Ishikawa (cell line): Measurements from ENCODE around the gene SHQ1.

Experiments used
- CEBPB ChIP-seq: IDR thresholded peaks from 2 replicates; pipeline ENCODE4 v1.6.1; 2012
- CREB1 ChIP-seq: IDR thresholded peaks from 2 replicates; pipeline ENCODE4 v1.6.1; 2012; ENCODE audit warnings: low read depth
- EGR1 ChIP-seq: IDR thresholded peaks from 2 replicates; pipeline ENCODE4 v1.6.1; 2012
- EP300 ChIP-seq: IDR thresholded peaks from 2 replicates; pipeline ENCODE4 v1.6.1; 2012; ENCODE audit warnings: borderline replicate concordance
- FOXM1 ChIP-seq: IDR thresholded peaks from 2 replicates; pipeline ENCODE4 v1.6.1; 2012; ENCODE audit warnings: low read depth, borderline replicate concordance
- NFIC ChIP-seq: IDR thresholded peaks from 2 replicates; pipeline ENCODE4 v1.6.1; 2012
- RAD21 ChIP-seq: IDR thresholded peaks from 2 replicates; pipeline ENCODE4 v1.6.1; 2012; ENCODE audit warnings: low read depth
- TAF1 ChIP-seq: IDR thresholded peaks from 2 replicates; pipeline ENCODE4 v1.6.1; 2012; ENCODE audit warnings: low read depth, mild to moderate bottlenecking
- TCF12 ChIP-seq: IDR thresholded peaks from 2 replicates; pipeline ENCODE4 v1.6.1; 2012; ENCODE audit warnings: low read depth
- TEAD4 ChIP-seq: IDR thresholded peaks from 2 replicates; pipeline ENCODE4 v1.6.1; 2012
- YY1 ChIP-seq: IDR thresholded peaks from 2 replicates; pipeline ENCODE4 v1.6.1; 2012; ENCODE audit warnings: low read depth
- ZBTB7A ChIP-seq: IDR thresholded peaks from 2 replicates; pipeline ENCODE4 v1.6.1; 2012; ENCODE audit warnings: low read depth
- TF ChIP-seq, protein P1 (sequence below): IDR thresholded peaks from 2 replicates; pipeline ENCODE4 v1.6.1; 2012
- TF ChIP-seq, protein P2 (sequence below): IDR thresholded peaks from 2 replicates; pipeline ENCODE4 v1.6.1; 2012; ENCODE audit warnings: low read depth, mild to moderate bottlenecking

DNA sequence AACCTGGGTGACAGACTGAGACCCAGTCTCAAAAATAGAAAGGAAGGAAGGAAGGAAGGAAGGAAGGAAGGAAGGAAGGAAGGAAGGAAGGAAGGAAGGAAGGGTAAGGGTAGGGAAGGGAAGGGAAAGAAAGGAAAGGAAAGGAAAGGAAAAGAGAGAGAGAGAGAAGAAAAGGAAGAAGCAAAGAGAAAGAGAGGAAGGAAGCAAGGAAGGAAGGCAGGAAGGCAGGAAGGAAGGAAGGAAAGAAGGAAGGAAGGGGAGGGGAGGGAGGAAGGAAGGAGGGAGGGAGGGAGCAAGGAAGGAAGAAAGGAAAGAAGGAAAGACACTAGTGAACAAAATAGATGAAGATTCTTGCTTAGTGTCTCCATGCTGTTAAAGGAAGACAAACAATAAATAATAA lies 129.1 kb downstream of the SHQ1 start:
- TF ChIP-seq EP300 (no peak), TEAD4 (no peak), ZBTB7A (no peak), TAF1 (no peak), TCF12 (no peak), CREB1 (no peak), CEBPB (no peak), FOXM1 (no peak), EGR1 (no peak), RAD21 (no peak), YY1 (no peak), NFIC (no peak)
- TF ChIP-seq, protein P1, sequence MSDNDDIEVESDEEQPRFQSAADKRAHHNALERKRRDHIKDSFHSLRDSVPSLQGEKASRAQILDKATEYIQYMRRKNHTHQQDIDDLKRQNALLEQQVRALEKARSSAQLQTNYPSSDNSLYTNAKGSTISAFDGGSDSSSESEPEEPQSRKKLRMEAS, result no peak
- TF ChIP-seq, protein P2, sequence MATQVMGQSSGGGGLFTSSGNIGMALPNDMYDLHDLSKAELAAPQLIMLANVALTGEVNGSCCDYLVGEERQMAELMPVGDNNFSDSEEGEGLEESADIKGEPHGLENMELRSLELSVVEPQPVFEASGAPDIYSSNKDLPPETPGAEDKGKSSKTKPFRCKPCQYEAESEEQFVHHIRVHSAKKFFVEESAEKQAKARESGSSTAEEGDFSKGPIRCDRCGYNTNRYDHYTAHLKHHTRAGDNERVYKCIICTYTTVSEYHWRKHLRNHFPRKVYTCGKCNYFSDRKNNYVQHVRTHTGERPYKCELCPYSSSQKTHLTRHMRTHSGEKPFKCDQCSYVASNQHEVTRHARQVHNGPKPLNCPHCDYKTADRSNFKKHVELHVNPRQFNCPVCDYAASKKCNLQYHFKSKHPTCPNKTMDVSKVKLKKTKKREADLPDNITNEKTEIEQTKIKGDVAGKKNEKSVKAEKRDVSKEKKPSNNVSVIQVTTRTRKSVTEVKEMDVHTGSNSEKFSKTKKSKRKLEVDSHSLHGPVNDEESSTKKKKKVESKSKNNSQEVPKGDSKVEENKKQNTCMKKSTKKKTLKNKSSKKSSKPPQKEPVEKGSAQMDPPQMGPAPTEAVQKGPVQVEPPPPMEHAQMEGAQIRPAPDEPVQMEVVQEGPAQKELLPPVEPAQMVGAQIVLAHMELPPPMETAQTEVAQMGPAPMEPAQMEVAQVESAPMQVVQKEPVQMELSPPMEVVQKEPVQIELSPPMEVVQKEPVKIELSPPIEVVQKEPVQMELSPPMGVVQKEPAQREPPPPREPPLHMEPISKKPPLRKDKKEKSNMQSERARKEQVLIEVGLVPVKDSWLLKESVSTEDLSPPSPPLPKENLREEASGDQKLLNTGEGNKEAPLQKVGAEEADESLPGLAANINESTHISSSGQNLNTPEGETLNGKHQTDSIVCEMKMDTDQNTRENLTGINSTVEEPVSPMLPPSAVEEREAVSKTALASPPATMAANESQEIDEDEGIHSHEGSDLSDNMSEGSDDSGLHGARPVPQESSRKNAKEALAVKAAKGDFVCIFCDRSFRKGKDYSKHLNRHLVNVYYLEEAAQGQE, result no peak
